Hepatocyte (in vitro differentiated cells): ENCODE data around the gene SREK1. TPM values are rescaled to one million over a fixed set of nuclear protein-coding genes. Genes with fewer than 3 reads are reported as not detected.
"Not testable (repeated sequence)": the region's sequence is repeated elsewhere in the genome, so short reads cannot be mapped to it uniquely, and the experiment has no call there.

Experiments
- DNase-seq: peaks from one replicate; pipeline ENCODE4 v3.0.0-alpha.2; 2016; ENCODE audit warnings: low spot score
- H2AFZ ChIP-seq: fragments of 200-600 bp; sonication (generic); 2 replicates; pipeline ENCODE4 v1.6.0; 2016; ENCODE audit warnings: antibody characterized with exemption, mild to moderate bottlenecking
- H3K27ac ChIP-seq: fragments of 200-600 bp; sonication (generic); 2 replicates; pipeline ENCODE4 v1.5.1; 2016; ENCODE audit warnings: mild to moderate bottlenecking
- H3K27me3 ChIP-seq: fragments of 200-600 bp; sonication (generic); 2 replicates; pipeline ENCODE4 v1.6.1; 2016
- H3K36me3 ChIP-seq: fragments of 200-600 bp; sonication (generic); replicated peaks from 2 replicates; pipeline ENCODE4 v1.5.1; 2016; ENCODE audit warnings: low read depth; ENCODE audit not compliant: insufficient read depth
- H3K4me1 ChIP-seq: fragments of 200-600 bp; sonication (generic); 2 replicates; pipeline ENCODE4 v1.5.1; 2016; ENCODE audit warnings: mild to moderate bottlenecking, moderate library complexity; ENCODE audit not compliant: insufficient read depth
- H3K4me2 ChIP-seq: fragments of 200-600 bp; sonication (generic); 2 replicates; pipeline ENCODE4 v1.6.0; 2016
- H3K4me3 ChIP-seq: fragments of 200-600 bp; sonication (generic); 2 replicates; pipeline ENCODE4 v1.5.1; 2016; ENCODE audit warnings: mild to moderate bottlenecking
- H3K79me2 ChIP-seq: fragments of 200-600 bp; sonication (generic); 2 replicates; pipeline ENCODE4 v1.6.0; 2017; ENCODE audit warnings: mild to moderate bottlenecking
- H3K9me2 ChIP-seq: fragments of 200-600 bp; sonication (generic); replicated peaks from 2 replicates; pipeline ENCODE4 v1.6.0; 2017; ENCODE audit warnings: mild to moderate bottlenecking; ENCODE audit not compliant: insufficient read depth
- H3K9me3 ChIP-seq: fragments of 200-600 bp; sonication (generic); 2 replicates; pipeline ENCODE4 v1.5.1; 2016; ENCODE audit warnings: low read depth, mild to moderate bottlenecking
- H4K20me1 ChIP-seq: fragments of 200-600 bp; sonication (generic); 2 replicates; pipeline ENCODE4 v1.6.0; 2016; ENCODE audit warnings: mild to moderate bottlenecking; ENCODE audit not compliant: insufficient read depth, poor library complexity, severe bottlenecking
- EZH2 ChIP-seq: fragments of 200-600 bp; sonication (generic); IDR thresholded peaks from 2 replicates; pipeline ENCODE4 v1.6.1; 2016; ENCODE audit warnings: antibody characterized with exemption, mild to moderate bottlenecking, borderline replicate concordance
- EZH2phosphoT487 ChIP-seq: fragments of 200-600 bp; sonication (generic); IDR thresholded peaks from one replicate; pipeline ENCODE4 v1.6.1; 2018; ENCODE audit warnings: antibody characterized with exemption, mild to moderate bottlenecking, low read depth, moderate library complexity; ENCODE audit not compliant: unreplicated experiment, severe bottlenecking
- WGBS: methylation state at CpG from one replicate; pipeline ENCODE4 v1.1.6; 2016; ENCODE audit warnings: low lambda C conversion rate; ENCODE audit errors: missing lambda C conversion rate; 5-methylcytosine and 5-hydroxymethylcytosine counted together
- polyA plus RNA-seq: library from polyadenylated mRNA; unstranded; fragments of >200 nt; fragmentation: Nextera tagmentation; extraction: Ambion mirVana; gene quantifications from 2 replicates; pipeline ENCODE4 v1.2.1, GENCODE V29; 2016
- total RNA-seq: library from RNA; depleted of rRNA; stranded (reverse); fragments of >200 nt; gene quantifications from 2 replicates; pipeline ENCODE4 v1.2.3, GENCODE V29; 2014
- TF ChIP-seq, protein P1 (sequence below): fragments of 200-600 bp; sonication (generic); IDR thresholded peaks from 2 replicates; pipeline ENCODE4 v1.5.1; 2016; ENCODE audit warnings: antibody characterized with exemption, mild to moderate bottlenecking; ENCODE audit not compliant: poor library complexity

SREK1 gene
- total and polyA plus RNA-seq, 2 experiments from 2014 or later: 54.1 to 91.9 TPM

DNA sequence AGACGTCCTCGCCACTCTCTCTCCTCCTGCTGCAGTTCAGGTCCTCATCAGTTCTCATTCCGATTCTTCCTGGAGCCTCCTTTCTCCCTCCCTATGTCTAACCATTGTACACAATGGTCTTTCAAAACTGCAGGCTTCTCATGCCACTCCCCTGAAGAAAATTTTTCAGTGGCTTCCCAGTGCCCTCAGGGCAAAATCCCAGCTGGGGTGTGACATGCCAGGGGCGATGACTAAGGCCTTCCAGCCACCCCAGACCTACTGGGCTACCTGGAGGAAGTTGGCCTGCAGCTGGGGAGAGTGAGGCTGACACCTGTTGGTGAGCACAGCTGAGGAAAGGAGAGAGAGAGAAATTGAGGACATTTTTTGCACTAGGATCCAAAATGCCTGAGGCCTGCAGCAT, 65.2 kb downstream of the SREK1 start:
- H4K20me1 ChIP-seq: no peaks in the 10 kb centered on the region
- H2AFZ ChIP-seq: no peak overlapping the region
- no peak overlapping the region for H3K27ac ChIP-seq
- DNase-seq: no peak
- no peaks in the 10 kb centered on the region for H3K36me3 ChIP-seq
- H3K4me1 ChIP-seq: no peaks in the 10 kb centered on the region
- H3K4me2 ChIP-seq: no peak overlapping the region
- H3K4me3 ChIP-seq: no peak overlapping the region
- no peaks in the 10 kb centered on the region for H3K27me3 ChIP-seq
- H3K79me2 ChIP-seq: no peaks in the 10 kb centered on the region
- TF ChIP-seq EZH2phosphoT487 (no peak), EZH2 (no peak)
- TF ChIP-seq, protein P1, sequence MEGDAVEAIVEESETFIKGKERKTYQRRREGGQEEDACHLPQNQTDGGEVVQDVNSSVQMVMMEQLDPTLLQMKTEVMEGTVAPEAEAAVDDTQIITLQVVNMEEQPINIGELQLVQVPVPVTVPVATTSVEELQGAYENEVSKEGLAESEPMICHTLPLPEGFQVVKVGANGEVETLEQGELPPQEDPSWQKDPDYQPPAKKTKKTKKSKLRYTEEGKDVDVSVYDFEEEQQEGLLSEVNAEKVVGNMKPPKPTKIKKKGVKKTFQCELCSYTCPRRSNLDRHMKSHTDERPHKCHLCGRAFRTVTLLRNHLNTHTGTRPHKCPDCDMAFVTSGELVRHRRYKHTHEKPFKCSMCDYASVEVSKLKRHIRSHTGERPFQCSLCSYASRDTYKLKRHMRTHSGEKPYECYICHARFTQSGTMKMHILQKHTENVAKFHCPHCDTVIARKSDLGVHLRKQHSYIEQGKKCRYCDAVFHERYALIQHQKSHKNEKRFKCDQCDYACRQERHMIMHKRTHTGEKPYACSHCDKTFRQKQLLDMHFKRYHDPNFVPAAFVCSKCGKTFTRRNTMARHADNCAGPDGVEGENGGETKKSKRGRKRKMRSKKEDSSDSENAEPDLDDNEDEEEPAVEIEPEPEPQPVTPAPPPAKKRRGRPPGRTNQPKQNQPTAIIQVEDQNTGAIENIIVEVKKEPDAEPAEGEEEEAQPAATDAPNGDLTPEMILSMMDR: no peak
- H3K9me2 ChIP-seq: no peaks in the 10 kb centered on the region
- H3K9me3 ChIP-seq: no peaks in the 10 kb centered on the region
- 87% methylated on average over 4 of the region's 4 CpGs for WGBS

DNA sequence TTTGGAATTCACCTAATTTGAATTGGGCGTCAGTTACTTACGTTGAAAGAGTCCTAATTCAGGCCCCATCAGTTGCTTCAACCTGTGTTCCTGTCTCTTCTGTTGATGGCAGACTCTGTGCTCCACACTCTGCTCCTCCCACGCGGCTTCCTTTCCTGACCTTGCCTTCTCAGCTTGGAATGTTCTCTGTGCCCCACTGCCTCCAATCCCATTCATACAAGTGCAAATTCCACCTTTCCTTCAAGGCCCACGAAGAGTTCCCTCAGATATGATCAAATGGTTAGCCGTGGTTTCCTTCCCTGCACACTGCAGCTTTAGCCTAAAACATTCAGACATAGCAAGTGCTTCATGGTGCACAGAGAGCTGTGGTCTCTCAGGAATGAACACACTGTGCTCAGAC, 65.7 kb downstream of the SREK1 start:
- no peaks in the 10 kb centered on the region for H4K20me1 ChIP-seq
- no peak for TF ChIP-seq EZH2
- TF ChIP-seq, protein P1: no peak
- TF ChIP-seq EZH2phosphoT487: no peak
- H3K4me3 ChIP-seq: no peak overlapping the region
- H3K79me2 ChIP-seq: no peaks in the 10 kb centered on the region
- no peak overlapping the region for H2AFZ ChIP-seq
- H3K4me1 ChIP-seq: no peaks in the 10 kb centered on the region
- H3K27ac ChIP-seq: no peak overlapping the region
- DNase-seq: no peak
- H3K9me3 ChIP-seq: no peaks in the 10 kb centered on the region
- 90% methylated on average over 6 of the region's 6 CpGs for WGBS
- no peaks in the 10 kb centered on the region for H3K36me3 ChIP-seq
- H3K27me3 ChIP-seq: no peaks in the 10 kb centered on the region
- H3K4me2 ChIP-seq: no peak overlapping the region
- H3K9me2 ChIP-seq: no peaks in the 10 kb centered on the region

- H4K20me1 ChIP-seq: no peaks in the 10 kb centered on the region
- no peaks in the 10 kb centered on the region for H3K9me3 ChIP-seq
- no peak overlapping the region for H3K27ac ChIP-seq
- no peak overlapping the region for H3K4me3 ChIP-seq
- WGBS: 63% methylated on average over 2 of the region's 2 CpGs
- TF ChIP-seq EZH2phosphoT487: no peak
- TF ChIP-seq, protein P1: no peak
- TF ChIP-seq EZH2: no peak
- no peaks in the 10 kb centered on the region for H3K9me2 ChIP-seq
- H3K27me3 ChIP-seq: no peaks in the 10 kb centered on the region
- H3K4me2 ChIP-seq: no peak overlapping the region
- no peaks in the 10 kb centered on the region for H3K36me3 ChIP-seq
- no peak for DNase-seq
- H3K4me1 ChIP-seq: no peaks in the 10 kb centered on the region
- H3K79me2 ChIP-seq: no peaks in the 10 kb centered on the region
- H2AFZ ChIP-seq: no peak overlapping the region
These were observed 69.4 kb downstream of the SREK1 start for GRCh38 chr5:66213533-66213932.

DNA sequence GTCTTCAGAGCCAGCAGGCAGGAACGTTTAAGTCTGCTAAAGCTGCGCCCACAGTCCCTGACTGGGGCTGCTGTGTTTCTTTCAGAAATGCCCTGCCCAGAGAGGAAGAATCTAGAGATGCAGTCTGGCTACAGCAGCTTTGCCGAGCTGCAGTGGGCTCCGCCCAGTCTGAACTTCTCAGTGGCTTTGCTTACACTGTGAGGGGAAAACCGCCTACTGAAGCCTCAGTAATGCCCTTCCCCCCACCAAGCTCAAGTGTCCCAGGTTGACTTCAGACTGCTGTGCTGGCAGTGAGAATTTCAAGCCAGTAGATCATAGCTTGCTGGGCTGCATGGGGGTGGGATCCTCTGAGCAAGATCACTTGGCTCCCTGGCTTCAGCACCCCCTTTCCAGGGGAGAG, 78.4 kb downstream of the SREK1 start:
- Histone ChIP-seq H3K9me3 (no peaks in the 10 kb centered on the region), H3K36me3 (no peaks in the 10 kb centered on the region), H3K27ac (no peak overlapping the region), H4K20me1 (no peaks in the 10 kb centered on the region), H3K4me2 (no peak overlapping the region), H3K4me3 (no peak overlapping the region), H3K27me3 (no peaks in the 10 kb centered on the region), H3K79me2 (no peaks in the 10 kb centered on the region), H2AFZ (no peak overlapping the region), H3K9me2 (no peaks in the 10 kb centered on the region), H3K4me1 (no peaks in the 10 kb centered on the region)
- no peak for DNase-seq
- TF ChIP-seq EZH2 (no peak), EZH2phosphoT487 (no peak)
- TF ChIP-seq, protein P1: no peak
- WGBS: 49% methylated on average over 5 of the region's 5 CpGs

- H4K20me1 ChIP-seq, H3K79me2 ChIP-seq, H3K36me3 ChIP-seq, H3K27me3 ChIP-seq, H3K27ac ChIP-seq, H3K4me3 ChIP-seq, H3K9me2 ChIP-seq, H2AFZ ChIP-seq, H3K4me1 ChIP-seq, DNase-seq, H3K9me3 ChIP-seq, H3K4me2 ChIP-seq: not testable (repeated sequence)
- WGBS: 97% methylated on average over 4 of the region's 4 CpGs
These were observed 78.8 kb downstream of the SREK1 start for GRCh38 chr5:66222896-66223295.
